Stomach (tissue), 4 donors: ENCODE data around the gene HPCAL4.

ENCODE experiments used
- EP300 ChIP-seq: sonication (generic); formaldehyde crosslinking; IDR thresholded peaks from one replicate; pipeline ENCODE4 v1.6.1; 2017; ENCODE audit warnings: antibody characterized with exemption
- POLR2A ChIP-seq, 4 donors: fragments of 450-650 bp; IDR thresholded peaks; one replicate each; pipeline ENCODE4 v1.6.1; 2016; ENCODE audit warnings: antibody characterized with exemption in 4 of 4, control low read depth in 2 of 4, mild to moderate bottlenecking in 1 of 4, moderate library complexity in 1 of 4
- POLR2AphosphoS5 ChIP-seq, 3 donors: sonication (generic); formaldehyde crosslinking; IDR thresholded peaks; one replicate each; pipeline ENCODE4 v1.6.1; 2016; ENCODE audit warnings: antibody characterized with exemption in 3 of 3
- TF ChIP-seq, protein P1 (sequence below), 7 experiments: fragments of 450-650 bp in 4 of 7; fragments of 200-600 bp in 3 of 7; sonication (generic) in 3 of 7; IDR thresholded peaks; one replicate each; pipeline ENCODE4 v1.5.1; 2016 to 2019; ENCODE audit warnings: antibody characterized with exemption in 7 of 7, control low read depth in 2 of 7, mild to moderate bottlenecking in 1 of 7

DNA sequence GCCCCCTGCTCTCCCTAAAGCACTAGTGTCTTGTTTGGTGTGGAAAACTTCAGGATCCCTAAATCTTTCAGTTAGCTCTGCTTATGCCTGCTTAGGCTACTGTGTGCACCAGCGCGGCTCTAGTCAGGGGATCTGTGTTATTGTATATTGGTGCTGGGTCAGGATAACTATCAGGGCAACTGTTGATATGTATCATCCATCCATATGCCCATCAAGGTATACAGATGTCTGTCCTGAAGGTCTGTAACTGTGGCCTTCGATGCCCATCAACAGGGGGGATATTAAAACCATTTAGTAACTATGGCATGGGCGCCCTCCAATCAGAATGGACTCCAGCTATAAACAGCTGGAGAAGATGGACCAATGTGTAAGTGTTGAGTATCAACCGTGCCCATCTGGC, 31.7 kb downstream of the HPCAL4 start:
- TF ChIP-seq, protein P1, sequence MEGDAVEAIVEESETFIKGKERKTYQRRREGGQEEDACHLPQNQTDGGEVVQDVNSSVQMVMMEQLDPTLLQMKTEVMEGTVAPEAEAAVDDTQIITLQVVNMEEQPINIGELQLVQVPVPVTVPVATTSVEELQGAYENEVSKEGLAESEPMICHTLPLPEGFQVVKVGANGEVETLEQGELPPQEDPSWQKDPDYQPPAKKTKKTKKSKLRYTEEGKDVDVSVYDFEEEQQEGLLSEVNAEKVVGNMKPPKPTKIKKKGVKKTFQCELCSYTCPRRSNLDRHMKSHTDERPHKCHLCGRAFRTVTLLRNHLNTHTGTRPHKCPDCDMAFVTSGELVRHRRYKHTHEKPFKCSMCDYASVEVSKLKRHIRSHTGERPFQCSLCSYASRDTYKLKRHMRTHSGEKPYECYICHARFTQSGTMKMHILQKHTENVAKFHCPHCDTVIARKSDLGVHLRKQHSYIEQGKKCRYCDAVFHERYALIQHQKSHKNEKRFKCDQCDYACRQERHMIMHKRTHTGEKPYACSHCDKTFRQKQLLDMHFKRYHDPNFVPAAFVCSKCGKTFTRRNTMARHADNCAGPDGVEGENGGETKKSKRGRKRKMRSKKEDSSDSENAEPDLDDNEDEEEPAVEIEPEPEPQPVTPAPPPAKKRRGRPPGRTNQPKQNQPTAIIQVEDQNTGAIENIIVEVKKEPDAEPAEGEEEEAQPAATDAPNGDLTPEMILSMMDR (IDR thresholded peaks at IDR 0.05): no peak
- no peak for TF ChIP-seq POLR2A (IDR thresholded peaks at IDR 0.05)
- no peak for TF ChIP-seq EP300
- TF ChIP-seq POLR2AphosphoS5 (IDR thresholded peaks at IDR 0.05): no peak
